NB4 (cell line): ENCODE results near the gene CHRNE.

Experiments
- MYC ChIP-seq: IDR thresholded peaks from 2 replicates; pipeline ENCODE4 v1.6.1; 2011; ENCODE audit warnings: low read depth, low read length
- POLR2A ChIP-seq: IDR thresholded peaks from 2 replicates; pipeline ENCODE4 v1.6.1; 2011; ENCODE audit warnings: mild to moderate bottlenecking; ENCODE audit not compliant: insufficient read length; ENCODE audit errors: extremely low read depth
- TF ChIP-seq, protein P1 (sequence below): IDR thresholded peaks from one replicate; pipeline ENCODE4 v1.5.1; 2012; ENCODE audit warnings: low read depth, low read length
- TF ChIP-seq, protein P2 (sequence below): IDR thresholded peaks from 2 replicates; pipeline ENCODE4 v1.6.1; 2011; ENCODE audit warnings: low read depth, low read length

DNA sequence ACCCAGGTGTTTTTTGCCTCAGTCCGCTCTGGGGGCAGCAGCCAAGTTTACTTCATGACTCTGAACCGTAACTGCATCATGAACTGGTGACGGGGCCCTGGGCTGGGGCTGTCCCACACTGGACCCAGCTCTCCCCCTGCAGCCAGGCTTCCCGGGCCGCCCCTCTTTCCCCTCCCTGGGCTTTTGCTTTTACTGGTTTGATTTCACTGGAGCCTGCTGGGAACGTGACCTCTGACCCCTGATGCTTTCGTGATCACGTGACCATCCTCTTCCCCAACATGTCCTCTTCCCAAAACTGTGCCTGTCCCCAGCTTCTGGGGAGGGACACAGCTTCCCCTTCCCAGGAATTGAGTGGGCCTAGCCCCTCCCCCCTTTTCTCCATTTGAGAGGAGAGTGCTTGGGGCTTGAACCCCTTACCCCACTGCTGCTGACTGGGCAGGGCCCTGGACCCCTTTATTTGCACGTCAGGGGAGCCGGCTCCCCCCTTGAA lies 5.7 kb downstream of the CHRNE start:
- TF ChIP-seq, protein P1, sequence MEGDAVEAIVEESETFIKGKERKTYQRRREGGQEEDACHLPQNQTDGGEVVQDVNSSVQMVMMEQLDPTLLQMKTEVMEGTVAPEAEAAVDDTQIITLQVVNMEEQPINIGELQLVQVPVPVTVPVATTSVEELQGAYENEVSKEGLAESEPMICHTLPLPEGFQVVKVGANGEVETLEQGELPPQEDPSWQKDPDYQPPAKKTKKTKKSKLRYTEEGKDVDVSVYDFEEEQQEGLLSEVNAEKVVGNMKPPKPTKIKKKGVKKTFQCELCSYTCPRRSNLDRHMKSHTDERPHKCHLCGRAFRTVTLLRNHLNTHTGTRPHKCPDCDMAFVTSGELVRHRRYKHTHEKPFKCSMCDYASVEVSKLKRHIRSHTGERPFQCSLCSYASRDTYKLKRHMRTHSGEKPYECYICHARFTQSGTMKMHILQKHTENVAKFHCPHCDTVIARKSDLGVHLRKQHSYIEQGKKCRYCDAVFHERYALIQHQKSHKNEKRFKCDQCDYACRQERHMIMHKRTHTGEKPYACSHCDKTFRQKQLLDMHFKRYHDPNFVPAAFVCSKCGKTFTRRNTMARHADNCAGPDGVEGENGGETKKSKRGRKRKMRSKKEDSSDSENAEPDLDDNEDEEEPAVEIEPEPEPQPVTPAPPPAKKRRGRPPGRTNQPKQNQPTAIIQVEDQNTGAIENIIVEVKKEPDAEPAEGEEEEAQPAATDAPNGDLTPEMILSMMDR: no peak
- TF ChIP-seq POLR2A (no peak), MYC (no peak)
- TF ChIP-seq, protein P2, sequence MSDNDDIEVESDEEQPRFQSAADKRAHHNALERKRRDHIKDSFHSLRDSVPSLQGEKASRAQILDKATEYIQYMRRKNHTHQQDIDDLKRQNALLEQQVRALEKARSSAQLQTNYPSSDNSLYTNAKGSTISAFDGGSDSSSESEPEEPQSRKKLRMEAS: no peak
